GM18517 (cell line): Measurements from ENCODE around the gene PAPOLB.
"Not testable (repeated sequence)": the region's sequence is repeated elsewhere in the genome, so short reads cannot be mapped to it uniquely, and the experiment has no call there.

Experiments used
- ATAC-seq: cut with Tn5 transposase; IDR thresholded peaks from one replicate; pipeline ENCODE4 v1.9.1; 2021; ENCODE audit warnings: mild to moderate bottlenecking, moderate library complexity; ENCODE audit not compliant: unreplicated experiment

Gene PAPOLB

DNA sequence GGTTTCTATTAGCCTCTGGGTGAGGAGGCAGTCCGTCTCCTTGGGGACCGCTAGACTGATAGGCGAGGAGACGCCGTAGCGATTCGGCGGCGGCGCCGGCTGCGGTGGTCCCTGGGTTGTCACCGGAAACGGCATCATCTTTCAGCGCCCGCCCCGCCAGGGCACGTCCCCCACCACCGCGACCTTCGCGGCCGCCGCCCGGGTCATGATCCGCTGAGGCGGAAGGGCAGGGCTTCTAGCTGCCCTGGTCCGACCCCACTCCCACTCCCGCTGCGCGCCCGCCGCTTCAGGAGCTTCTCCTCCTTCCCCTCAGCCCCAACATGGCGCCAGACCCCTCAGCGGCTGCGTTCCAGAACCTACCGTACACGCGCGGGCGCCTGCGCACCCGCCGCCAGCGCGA is at the start of gene PAPOLB:
Gene PAPOLB, minus strand, starts transcription at position 358 of the 400 bp plus-strand sequence. Its CDS starts 220 bp downstream, at position 138.
- ATAC-seq, result no peak

GRCh38 chr7:4911111-4911828 is 49.4 kb upstream of the PAPOLB start:
- no peak for ATAC-seq

DNA sequence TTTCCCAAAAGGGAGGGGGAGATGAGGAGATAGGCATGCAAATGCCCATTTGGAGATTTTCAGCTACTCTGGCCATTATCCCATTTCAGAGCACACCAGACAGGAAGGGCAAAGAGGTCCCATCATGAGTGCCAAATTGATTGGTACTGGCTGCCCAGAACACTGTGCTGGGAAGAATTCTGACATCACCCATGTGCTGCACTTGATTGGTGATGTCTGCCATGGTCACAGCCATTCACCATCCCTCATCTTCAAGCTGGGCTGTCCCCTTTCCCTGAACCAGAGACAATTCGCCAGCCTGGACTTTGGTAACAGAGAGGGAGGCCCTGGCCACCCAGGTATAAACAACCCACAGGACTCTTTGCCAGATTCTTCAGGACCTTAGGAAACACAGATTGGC is 44.9 kb upstream of the PAPOLB start:
- ATAC-seq, result no peak

- no peak for ATAC-seq
These were observed 43.3 kb upstream of the PAPOLB start for GRCh38 chr7:4905171-4905570.

- ATAC-seq, result no peak
These were observed 42.5 kb upstream of the PAPOLB start for GRCh38 chr7:4904346-4904745.

DNA sequence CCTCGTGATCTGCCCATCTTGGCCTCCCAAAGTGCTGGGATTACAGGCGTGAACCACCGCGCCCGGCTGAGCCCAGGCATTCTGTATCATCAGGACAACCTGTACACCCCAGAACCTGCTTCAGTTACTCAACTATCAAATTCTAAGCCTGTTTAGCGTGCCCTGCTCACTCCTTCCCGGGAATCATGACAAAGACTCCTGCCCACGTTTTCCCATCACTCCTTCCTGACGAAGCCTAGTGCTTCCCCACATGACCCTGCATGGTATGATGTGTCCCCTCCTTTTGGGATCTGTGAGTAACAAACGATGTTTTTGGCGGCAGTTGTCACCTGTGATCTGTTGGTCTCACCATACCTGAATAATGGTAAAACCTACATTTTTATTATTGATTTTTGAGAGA is 33.9 kb upstream of the PAPOLB start:
- ATAC-seq, result no peak

DNA sequence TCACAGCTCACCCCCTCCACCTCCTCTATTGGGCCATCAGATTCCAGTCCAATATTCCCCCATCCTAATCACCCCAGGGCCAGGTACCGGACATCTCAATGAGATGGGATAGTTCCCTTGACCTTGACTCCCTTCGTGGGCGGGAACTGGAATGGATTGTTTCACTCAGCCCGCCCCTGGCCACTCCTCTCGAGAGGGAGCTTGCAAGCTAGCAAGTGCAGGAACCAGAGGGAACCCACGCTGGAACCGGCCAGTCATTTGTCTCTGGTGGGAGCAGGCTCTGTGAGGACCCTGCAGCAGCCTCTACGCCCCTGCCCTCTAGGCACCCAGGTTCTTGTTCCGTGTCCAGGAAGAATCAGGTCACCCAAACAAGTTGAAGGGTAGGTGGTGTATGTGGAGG is 32.7 kb upstream of the PAPOLB start:
- ATAC-seq, result no peak

DNA sequence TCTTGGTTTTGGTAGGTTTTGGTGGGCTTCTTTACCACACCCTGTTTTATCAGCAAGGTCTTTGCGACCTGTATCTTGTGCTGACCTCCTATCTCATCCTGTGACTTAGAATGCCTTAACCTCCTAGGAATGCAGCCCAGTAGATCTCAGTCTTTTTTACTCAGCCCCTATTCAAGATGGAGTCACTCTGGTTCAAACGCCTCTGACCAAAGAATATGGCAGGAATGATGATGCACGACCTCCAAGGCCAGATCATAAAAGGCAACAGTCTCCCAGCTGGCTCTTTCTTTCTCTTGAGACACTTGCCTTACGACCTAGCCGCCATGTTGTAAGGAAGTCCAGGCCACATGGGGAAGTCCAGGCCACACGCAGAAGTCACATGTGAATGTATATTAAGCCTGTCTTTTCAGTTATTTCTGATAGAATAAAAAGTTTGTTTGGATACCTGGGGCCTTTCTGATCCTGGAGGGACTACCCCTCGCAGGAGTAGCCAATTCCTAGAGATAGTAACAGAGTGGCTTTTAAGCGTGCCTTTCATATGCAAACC is 32.2 kb upstream of the PAPOLB start:
- ATAC-seq, result no peak

DNA sequence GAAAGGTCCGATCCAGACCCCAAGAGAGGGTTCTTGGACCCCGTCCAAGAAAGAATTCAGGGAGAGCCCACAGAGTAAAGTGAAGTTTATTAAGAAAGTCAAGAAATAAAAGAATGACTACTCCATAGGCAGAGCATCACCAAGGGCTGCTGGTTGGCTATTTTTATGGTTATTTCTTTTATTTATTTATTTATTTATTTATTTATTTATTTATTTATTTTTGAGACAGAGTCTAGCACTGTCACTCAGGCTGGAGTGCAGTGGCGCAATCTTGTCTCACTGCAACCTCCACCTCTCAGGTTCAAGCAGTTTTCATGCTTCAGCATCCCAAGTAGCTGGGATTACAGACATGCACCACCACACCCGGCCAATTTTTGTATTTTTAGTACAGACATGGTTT is 31.4 kb upstream of the PAPOLB start:
- ATAC-seq, result not testable (repeated sequence)

DNA sequence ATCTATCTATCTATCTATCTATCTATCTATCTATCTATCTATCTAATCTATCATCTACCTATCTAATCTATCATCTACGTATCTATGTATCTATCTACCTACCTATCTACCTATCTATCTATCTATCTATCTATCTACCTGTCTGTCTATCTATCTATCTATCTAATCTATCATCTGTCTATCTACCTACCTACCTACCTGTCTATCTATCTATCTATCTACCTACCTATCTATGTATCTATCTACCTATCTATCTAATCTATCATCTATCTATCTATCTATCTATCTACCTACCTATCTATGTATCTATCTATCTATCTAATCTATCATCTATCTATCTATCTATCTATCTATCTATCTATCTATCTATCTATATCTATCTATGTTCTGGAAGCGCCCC is 29.7 kb upstream of the PAPOLB start:
- ATAC-seq, result not testable (repeated sequence)

GRCh38 chr7:4889682-4890081 is 27.9 kb upstream of the PAPOLB start:
- no peak for ATAC-seq

- ATAC-seq, result no peak
These were observed 26.3 kb upstream of the PAPOLB start for GRCh38 chr7:4888161-4888560.

- no peak for ATAC-seq
These were observed 24.8 kb upstream of the PAPOLB start for GRCh38 chr7:4886671-4887070.

DNA sequence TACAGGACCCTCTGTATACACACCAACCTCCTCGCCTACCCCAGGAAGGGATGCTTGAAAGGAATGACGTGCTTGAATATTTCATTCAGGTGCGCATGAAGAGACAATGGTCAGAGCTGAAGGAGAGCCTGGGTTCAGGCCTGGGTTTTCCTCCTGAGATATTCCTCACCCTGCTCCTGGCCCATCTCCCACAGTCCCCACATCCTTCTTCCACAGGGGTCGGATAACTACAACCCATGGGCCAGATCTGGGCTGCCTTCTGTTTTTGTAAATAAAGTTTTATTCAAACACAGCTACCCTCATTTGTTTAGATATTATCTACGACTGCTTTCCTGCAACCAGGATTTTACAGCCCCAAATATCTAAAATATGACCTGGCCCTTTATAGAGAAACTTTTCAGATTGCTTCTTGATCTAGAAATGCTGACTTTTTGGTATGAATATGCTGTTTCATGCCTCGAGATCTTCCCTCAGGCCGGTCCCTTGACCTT is 23.5 kb upstream of the PAPOLB start:
- no peak for ATAC-seq

- no peak for ATAC-seq
These were observed 22.3 kb upstream of the PAPOLB start for GRCh38 chr7:4884164-4884563.

DNA sequence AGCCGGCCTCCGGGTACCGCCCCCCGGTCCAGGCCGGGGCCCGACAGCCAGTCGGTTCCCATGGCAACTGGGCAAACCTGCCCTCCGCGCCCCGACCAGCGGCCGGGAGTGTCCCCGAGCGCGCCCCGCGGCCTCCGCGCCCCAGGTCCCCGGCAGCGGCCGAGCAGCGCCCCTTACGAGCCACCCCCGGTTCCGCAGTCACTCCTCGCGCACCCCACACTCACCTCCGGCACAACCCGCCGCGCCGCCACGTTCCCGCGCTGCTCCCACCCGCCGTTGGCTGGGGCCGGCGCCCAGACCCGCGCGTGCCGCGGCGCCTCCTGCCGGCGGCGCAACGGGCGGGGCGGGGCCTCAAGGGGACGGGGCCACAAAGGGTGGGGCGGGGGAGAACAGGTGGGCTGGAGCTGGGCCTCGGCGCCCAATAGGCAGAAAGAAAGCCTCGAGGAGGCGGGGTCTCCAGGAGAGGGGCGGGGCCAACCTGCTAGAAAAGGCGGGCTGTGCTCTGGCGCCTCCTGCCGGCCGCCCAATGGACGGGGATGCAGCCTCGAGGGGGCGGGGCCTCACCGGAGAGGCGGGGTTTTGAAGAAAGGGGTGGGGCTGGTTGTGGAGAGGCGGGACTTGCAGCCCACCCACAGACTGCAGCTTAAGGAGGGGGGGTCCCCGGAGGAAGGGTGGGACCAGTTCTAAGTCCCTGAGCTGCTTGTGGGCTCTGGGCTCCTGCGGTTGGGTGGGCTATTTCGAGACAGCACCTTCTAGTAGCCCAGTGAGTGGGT is 21.7 kb upstream of the PAPOLB start, which contains the start of gene RADIL:
Gene RADIL, minus strand, starts transcription at position 345 of the 773 bp plus-strand sequence. CDS start 5,577 bp downstream, outside the sequence.
- peak; percentile 71 for ATAC-seq

DNA sequence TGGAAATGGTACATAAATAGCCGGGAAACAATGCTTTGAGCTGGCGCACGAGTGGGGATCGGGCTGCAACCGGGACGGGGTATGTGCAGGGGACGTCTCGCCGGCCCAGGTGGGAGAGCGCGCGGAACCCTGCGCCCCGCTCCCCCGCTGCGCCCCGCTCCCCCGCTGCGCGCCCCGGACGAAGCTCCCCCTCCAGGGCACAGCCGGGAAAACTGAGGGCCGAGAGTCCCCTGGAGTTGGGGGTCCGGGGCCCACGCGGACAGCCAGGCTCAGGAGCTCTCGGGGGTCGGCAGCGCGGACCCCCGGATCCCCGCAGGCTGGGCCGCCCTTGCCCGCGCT is 21.2 kb upstream of the PAPOLB start:
- ATAC-seq, result no peak

DNA sequence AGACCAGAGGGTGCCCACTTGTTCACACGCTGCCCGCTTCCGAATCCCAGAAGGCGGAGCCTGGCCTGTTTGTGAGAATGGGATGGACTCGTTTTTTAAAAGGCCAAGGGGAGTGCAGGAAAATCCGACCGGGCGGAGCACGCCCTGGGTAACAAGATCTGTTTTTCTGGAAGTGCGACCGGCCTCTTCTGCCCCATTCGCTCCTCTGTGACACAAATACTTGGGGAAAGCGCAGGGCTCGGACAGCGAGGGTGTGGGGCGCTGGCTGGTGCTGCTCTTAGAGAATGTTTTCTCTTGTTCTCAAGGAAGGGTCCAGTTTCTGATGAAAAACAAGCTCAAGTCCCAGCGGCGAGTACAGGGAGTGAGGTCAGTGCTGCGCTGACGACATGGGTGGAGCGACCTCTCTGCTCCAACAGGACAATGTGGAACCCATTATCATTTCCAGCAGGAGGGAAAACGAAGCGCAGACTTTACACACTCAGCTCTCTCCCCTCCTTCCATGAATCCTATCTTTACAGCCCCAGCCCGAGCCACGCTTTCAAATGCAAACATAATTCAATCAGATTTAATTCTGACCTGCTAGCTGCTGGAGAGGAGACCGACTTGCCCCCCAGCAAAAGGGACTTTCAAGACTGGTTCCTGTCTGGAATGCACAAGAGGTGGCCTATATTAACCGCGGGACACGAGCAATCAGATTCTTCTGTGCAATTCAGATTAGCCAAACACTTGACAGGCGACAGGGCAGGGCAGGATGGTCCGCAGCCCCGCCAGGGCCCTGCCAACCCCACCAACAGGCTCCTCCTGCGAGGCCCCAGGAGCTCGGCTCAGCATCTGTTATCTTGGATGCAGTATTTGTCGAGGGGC is 20.6 kb upstream of the PAPOLB start:
- ATAC-seq, result no peak

GRCh38 chr7:4880218-4880617 is 18.4 kb upstream of the PAPOLB start:
- ATAC-seq, result no peak

GRCh38 chr7:4879396-4880081 is 17.7 kb upstream of the PAPOLB start:
- ATAC-seq, result no peak
